Measurements from ENCODE around the gene PRKCE.

GRCh38 chr2:46162329-46163097 is 511.0 kb downstream of the PRKCE start:
- TF ChIP-seq NR2F2 (IDR thresholded peaks at IDR 0.05) (no peak), CTCF (IDR thresholded peaks at IDR 0.05; ENCODE audit: low read depth, low read length, missing input control) (no peak), MAX (IDR thresholded peaks at IDR 0.05) (no peak), REST (IDR thresholded peaks at IDR 0.05) (no peak), GABPA (IDR thresholded peaks at IDR 0.05 in 1 of 2, conservative IDR thresholded peaks at IDR 0.05 in 1 of 2) (no peak), ZBTB33 (IDR thresholded peaks at IDR 0.05) (no peak), YY1 (IDR thresholded peaks at IDR 0.05) (no peak)

Measured in liver (tissue), 3 donors.